K562 (cell line): ENCODE measurements around the gene PRKAR1B. TPM values are rescaled to one million over a fixed set of nuclear protein-coding genes. Genes with fewer than 3 reads are reported as not detected.

Experiments used
- ATAC-seq: fragments of 200-7000 bp; cut with Tn5 transposase; 3 replicates; pipeline ENCODE4 v1.9.1; 2020; ENCODE audit warnings: moderate library complexity
- BruUV-seq: library from RNA; stranded (reverse); fragments of 400-500 nt; replicated peaks from 2 replicates; lab custom pipeline; 2021; lab: Mats Ljungman, UMichigan
- CTCF ChIA-PET: fragments of 300-600 bp; formaldehyde crosslinking; extraction: SDS; loops from one replicate; lab custom pipeline; 2021; ENCODE audit warnings: low intra/inter-chr PET ratio; lab: Yijun Ruan, JAX
- POLR2A ChIA-PET: fragments of 300-600, 350-650 bp; sonication (Branson Sonifier 250); formaldehyde crosslinking; extraction: SDS; loops from one replicate; lab custom pipeline; 2021; ENCODE audit warnings: antibody characterized with exemption, inconsistent platforms; lab: Yijun Ruan, JAX
- DNase-seq, 4 experiments: peaks; one replicate each; pipeline versions ENCODE4 v3.0.0 to v3.0.0-alpha.2; 2011 to 2018; ENCODE audit warnings: low spot score in 3 of 4, mixed read lengths in 3 of 4; ENCODE audit errors: extremely low read depth in 1 of 4
- FAIRE-seq: peaks from 2 replicates; lab custom pipeline; 2011; peaks lifted over from hg19 to GRCh38; lab: Jason Lieb, UNC
- H2AFZ ChIP-seq: 2 replicates; pipeline ENCODE4 v1.6.0; 2011; ENCODE audit warnings: low read depth, low read length, control low read depth, inconsistent platforms
- H3K27ac ChIP-seq: fragments of 200-600 bp; 3 replicates; pipeline ENCODE4 v1.8.0; 2011; ENCODE audit warnings: low read depth, mild to moderate bottlenecking, control low read depth, inconsistent platforms, low read length, moderate library complexity, mixed read lengths; ENCODE audit errors: extremely low read depth
- H3K27me3 ChIP-seq, 2 experiments: fragments of 300-600 bp in 1 of 2; 2 replicates in 1 of 2; 3 replicates in 1 of 2; pipeline versions ENCODE4 v1.6.0 to v1.8.0; 2011; ENCODE audit warnings: inconsistent platforms in 2 of 2, low read length in 2 of 2, mild to moderate bottlenecking in 1 of 2, mixed read lengths in 1 of 2, moderate library complexity in 1 of 2; ENCODE audit not compliant: control insufficient read depth in 2 of 2, insufficient read depth in 2 of 2
- H3K36me3 ChIP-seq: fragments of 300-600 bp; 3 replicates; pipeline ENCODE4 v1.8.0; 2011; ENCODE audit warnings: mild to moderate bottlenecking, low read length, inconsistent platforms; ENCODE audit not compliant: control insufficient read depth, insufficient read depth
- H3K4me1 ChIP-seq, 2 experiments: fragments of 200-600 bp in 1 of 2; replicated peaks in 1 of 2; 2 replicates in 1 of 2; 3 replicates in 1 of 2; pipeline versions ENCODE4 v1.5.1 to v1.8.0; 2011; ENCODE audit warnings: inconsistent platforms in 2 of 2, low read length in 2 of 2, mild to moderate bottlenecking in 1 of 2, mixed read lengths in 1 of 2, moderate library complexity in 1 of 2; ENCODE audit not compliant: control insufficient read depth in 2 of 2, insufficient read depth in 2 of 2
- H3K4me2 ChIP-seq: 2 replicates; pipeline ENCODE4 v1.6.1; 2011; ENCODE audit warnings: low read length, control low read depth, inconsistent platforms, mixed read lengths; ENCODE audit not compliant: insufficient read depth
- H3K4me3 ChIP-seq: fragments of 200-600 bp; sonication (generic), shearing (Covaris generic); 2 replicates; pipeline ENCODE4 v1.5.1; 2016; ENCODE audit warnings: control low read depth, inconsistent platforms
- H3K79me2 ChIP-seq: fragments of 200-600 bp; 3 replicates; pipeline ENCODE4 v1.8.0; 2011; ENCODE audit warnings: low read length, inconsistent platforms; ENCODE audit not compliant: control insufficient read depth, insufficient read depth
- H3K9ac ChIP-seq, 2 experiments: 2 replicates each; pipeline versions ENCODE4 v1.6.0 to v1.6.1; 2011; ENCODE audit warnings: low read depth in 2 of 2, low read length in 2 of 2, control low read depth in 1 of 2, inconsistent platforms in 1 of 2, mild to moderate bottlenecking in 1 of 2, mixed read lengths in 1 of 2; ENCODE audit not compliant: insufficient read depth in 1 of 2
- H3K9me1 ChIP-seq: one replicate; pipeline ENCODE4 v1.6.0; 2011; ENCODE audit warnings: inconsistent platforms, mild to moderate bottlenecking, low read length, moderate library complexity; ENCODE audit not compliant: control insufficient read depth, insufficient read depth
- H3K9me3 ChIP-seq: replicated peaks from 2 replicates; pipeline ENCODE4 v1.5.1; 2011; ENCODE audit warnings: low read depth, low read length, inconsistent platforms; ENCODE audit not compliant: control insufficient read depth, insufficient read depth
- H4K20me1 ChIP-seq: replicated peaks from 2 replicates; pipeline ENCODE4 v1.6.1; 2011; ENCODE audit warnings: low read length, inconsistent platforms, mixed read lengths; ENCODE audit not compliant: control insufficient read depth, insufficient read depth
- EGR1 ChIP-seq: fragments of 450-650 bp; conservative IDR thresholded peaks from 2 replicates; pipeline ENCODE4 v1.6.1; 2017; ENCODE audit warnings: mild to moderate bottlenecking
- FOXJ2 ChIP-seq: fragments of 200-800 bp; sonication (Bioruptor generic); IDR thresholded peaks from 2 replicates; pipeline ENCODE4 v1.6.1; 2016; ENCODE audit warnings: missing genetic modification characterization, missing compliant biosample characterization
- HNRNPH1 ChIP-seq: fragments of 200-400 bp; formaldehyde crosslinking; optimal IDR thresholded peaks from 2 replicates; pipeline ENCODE3; 2017; ENCODE audit warnings: low read depth, mild to moderate bottlenecking, low read length, moderate library complexity
- KLF6 ChIP-seq: fragments of 250-450 bp; sonication (Bioruptor Pico); IDR thresholded peaks from 2 replicates; pipeline ENCODE4 v1.4.0; 2020; ENCODE audit warnings: mild to moderate bottlenecking, moderate library complexity, borderline replicate concordance
- RBFOX2 ChIP-seq: fragments of 200-400 bp; formaldehyde crosslinking; IDR thresholded peaks from 2 replicates; pipeline ENCODE4 v1.6.1; 2017; ENCODE audit warnings: low read depth, mild to moderate bottlenecking, low read length, moderate library complexity
- THRAP3 ChIP-seq: fragments of 450-650 bp; IDR thresholded peaks from 2 replicates; pipeline ENCODE4 v1.6.1; 2016; ENCODE audit warnings: mild to moderate bottlenecking, inconsistent platforms, borderline replicate concordance
- ZNF184 ChIP-seq: sonication (generic); formaldehyde crosslinking; IDR thresholded peaks from 2 replicates; pipeline ENCODE4 v1.5.0; 2020; ENCODE audit warnings: missing genetic modification reagents
- ZSCAN32 ChIP-seq: fragments of 450-650 bp; formaldehyde crosslinking; IDR thresholded peaks from 2 replicates; pipeline ENCODE4 v1.4.0; 2020; ENCODE audit warnings: mild to moderate bottlenecking, moderate library complexity
- whole genome bisulfite sequencing: fragments of 100-300 bp; shearing (Covaris generic); methylation state at CpG from one replicate; pipeline ENCODE4 v1.1.6; 2016; ENCODE audit warnings: low coverage, mixed read lengths; ENCODE audit not compliant: insufficient coverage; ENCODE audit errors: missing lambda C conversion rate; 5-methylcytosine and 5-hydroxymethylcytosine counted together
- in situ Hi-C: fragments of 300-500 bp; cut with MboI; formaldehyde crosslinking; loops from 4 replicates; pipeline ENCODE4 v1.15.0; 2018; ENCODE audit warnings: inconsistent platforms, mixed read lengths
- intact Hi-C: fragments of 100-400 bp; cut with micrococcal nuclease; formaldehyde crosslinking; loops from 2 replicates; pipeline ENCODE4 v1.14.2; 2022
- polyA plus RNA-seq, 8 experiments: library from polyadenylated mRNA; depleted of rRNA in 4 of 8; stranded (reverse) in 5 of 8; unstranded in 3 of 8; fragments of >200 nt; fragmentation: Nextera tagmentation in 2 of 8; fragmentation: Illumina TruSeq in 1 of 8; extraction: Ambion mirVana in 2 of 8; extraction: Trizol in 1 of 8; gene quantifications; 2 replicates each; pipeline versions ENCODE4 v1.2.1 to v1.2.3, GENCODE V29; 2011 to 2014; ENCODE audit warnings: inconsistent platforms in 1 of 8, missing spikeins in 1 of 8
- total RNA-seq, 7 experiments: library from RNA; depleted of rRNA in 6 of 7; stranded (reverse); fragments of >200 nt in 6 of 7; fragmentation: Illumina TruSeq in 2 of 7; extraction: Trizol in 2 of 7; gene quantifications; 2 replicates each; pipeline versions ENCODE4 v1.2.1 to v1.2.3, GENCODE V29; 2011 to 2021; ENCODE audit warnings: low replicate concordance in 1 of 7
- TF ChIP-seq, protein P1 (sequence below): sonication (generic); IDR thresholded peaks from 2 replicates; pipeline ENCODE4 v1.6.1; 2016
- TF ChIP-seq, protein P2 (sequence below): fragments of 200-800 bp; sonication (Bioruptor generic); IDR thresholded peaks from 2 replicates; pipeline ENCODE4 v1.6.1; 2016; ENCODE audit warnings: missing genetic modification characterization, missing compliant biosample characterization
- TF ChIP-seq, protein P3 (sequence below): fragments of 250-450 bp; sonication (Bioruptor Pico); IDR thresholded peaks from 2 replicates; pipeline ENCODE4 v1.8.0; 2022; ENCODE audit warnings: moderate library complexity, mild to moderate bottlenecking, inconsistent platforms

PRKAR1B gene
- total and polyA plus RNA-seq, 9 of the 15 experiments (the other 6 are each of a cell fraction or from before 2014, with no cell fraction given) = 0.99 to 30.5 (median 12.7) TPM

DNA sequence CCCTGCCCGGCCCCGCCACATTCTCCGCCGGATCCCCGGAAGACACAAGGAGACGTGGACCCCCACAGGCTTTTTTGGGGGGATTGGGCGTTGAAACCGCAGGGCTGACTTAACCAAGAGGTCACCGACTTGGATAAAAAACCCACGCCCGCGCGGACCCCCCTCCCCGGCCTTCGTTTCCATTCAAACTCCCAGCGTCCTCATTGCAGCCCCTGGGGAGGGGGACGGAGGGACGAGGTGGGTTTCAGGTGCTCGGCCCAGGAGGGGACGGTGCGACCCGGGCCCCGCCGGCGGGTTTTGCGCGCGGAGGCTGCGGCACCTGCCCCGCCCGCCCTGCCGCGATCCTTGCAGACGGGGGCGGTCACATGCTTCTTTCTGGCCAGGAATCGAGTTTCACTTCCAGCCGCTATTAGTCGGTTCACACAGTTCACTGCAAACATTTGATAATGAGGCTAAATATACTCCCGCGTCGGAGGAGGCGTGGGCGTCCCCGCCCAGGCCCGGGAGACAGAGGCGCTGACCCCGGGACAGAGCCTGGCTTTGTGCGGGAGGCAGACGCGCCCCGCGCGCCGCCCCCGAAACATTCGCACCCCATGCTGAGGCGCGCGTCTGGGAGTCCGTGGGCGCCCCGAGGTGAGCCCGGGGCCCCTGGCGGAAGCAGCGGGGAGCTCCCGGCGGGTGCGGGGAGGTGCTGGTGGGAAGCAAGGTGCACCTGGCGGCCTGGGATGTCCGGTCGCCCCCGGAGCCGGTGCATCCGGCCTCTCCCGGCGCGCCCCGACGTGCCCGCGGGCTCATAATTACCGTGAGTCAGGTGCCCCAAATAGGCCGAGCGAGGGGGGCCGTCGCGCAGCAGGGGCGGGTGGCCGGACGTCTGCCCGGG lies 204.8 kb downstream of the PRKAR1B start (continued):
- TF ChIP-seq THRAP3 = no peak
- no peak for TF ChIP-seq ZSCAN32 (CRISPR knock-in tag)
- no peak for TF ChIP-seq KLF6
- peak; percentile 56 for TF ChIP-seq RBFOX2
- TF ChIP-seq ZNF184 (CRISPR knock-in tag) = no peak
- TF ChIP-seq HNRNPH1 = no peak

DNA sequence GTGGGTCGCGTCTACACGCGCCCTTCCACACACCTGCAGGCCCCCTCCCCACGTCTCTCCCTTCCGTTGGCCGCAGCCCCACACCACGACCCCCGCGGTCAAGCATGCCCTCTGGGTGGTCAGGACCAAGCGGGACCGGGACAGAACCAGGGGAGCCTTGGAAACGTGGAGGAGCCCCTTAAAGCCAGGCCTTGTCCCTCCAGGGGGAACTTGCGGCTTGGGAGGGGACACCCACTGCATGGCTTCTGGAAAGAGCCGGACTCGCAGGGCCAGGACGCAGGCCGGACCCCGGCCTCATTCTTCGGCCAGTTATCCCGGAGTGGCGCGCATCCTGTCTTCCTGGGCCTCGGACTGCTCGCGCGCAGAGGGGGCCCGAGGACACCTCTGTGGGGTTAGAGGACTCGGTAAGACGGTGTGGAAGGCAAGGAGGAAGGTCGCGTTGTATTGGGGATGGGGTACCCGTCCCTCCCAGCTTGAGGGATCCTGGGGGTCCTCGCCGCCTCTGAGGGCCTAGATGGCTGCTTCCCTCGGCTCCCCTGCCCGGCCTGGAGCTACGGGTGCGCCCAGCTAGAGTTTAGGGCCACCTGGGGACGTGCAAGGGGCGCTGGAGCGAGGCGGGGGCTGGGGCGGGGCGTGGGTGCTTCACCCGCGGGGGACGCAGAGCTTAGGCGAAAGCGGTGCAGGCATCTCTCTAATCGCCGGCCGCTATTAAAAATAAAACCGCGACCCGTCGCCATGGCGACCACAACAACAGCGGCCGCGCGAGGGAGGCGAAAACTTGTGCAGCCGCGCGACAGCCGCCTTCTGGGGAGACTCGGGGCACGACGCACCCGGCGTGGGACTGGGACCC lies 205.6 kb downstream of the PRKAR1B start:
- H2AFZ ChIP-seq = peak overlapping the region; percentile 74; the same call in 1 of the 2 replicates
- H4K20me1 ChIP-seq = no peaks in the 10 kb centered on the region
- DNase-seq (peak in 3 of 4 experiments; percentile 56 to 71 (median 59)), ATAC-seq (peak; percentile 2; the same call in 1 of the 3 replicates), FAIRE-seq (no peak)
- H3K36me3 ChIP-seq = no peaks in the 10 kb centered on the region
- POLR2A ChIA-PET = interaction anchor here (0.7 kb wide), 1 partner anchor 327 kb away, joined by 3 read pairs; no protein-coding TSS in a partner anchor
- H3K9me1 ChIP-seq = no peaks in the 10 kb centered on the region
- peaks cover 9 to 69% of the 10 kb centered on the region in 2 experiments for H3K4me1 ChIP-seq
- in situ Hi-C loops = loop anchor here (5.0 kb wide), 1 partner anchor 189 kb away; no protein-coding TSS in a partner anchor
- CTCF ChIA-PET = no interaction called here
- peaks cover 7% of the 10 kb centered on the region; the same call in 1 of the 3 replicates for H3K79me2 ChIP-seq
- H3K27me3 ChIP-seq = peaks cover 0 to 12% of the 10 kb centered on the region in 2 experiments; a peak in 2 of 5 replicates
- no TSS peak for BruUV-seq
- H3K4me3 ChIP-seq = peak overlapping the region; percentile 26
- no peaks in the 10 kb centered on the region for H3K9me3 ChIP-seq
- 18% methylated on average over 31 of the region's 72 CpGs for WGBS
- H3K27ac ChIP-seq = no peak overlapping the region
- intact Hi-C loops = loop anchor here (5.0 kb wide), 1 partner anchor 81 kb away; no protein-coding TSS in a partner anchor
- H3K9ac ChIP-seq = peak overlapping the region in 1 of 2 experiments; percentile 87; a peak in 2 of 4 replicates
- peak overlapping the region; percentile 32; the same call in 1 of the 2 replicates for H3K4me2 ChIP-seq
- TF ChIP-seq, protein P1, sequence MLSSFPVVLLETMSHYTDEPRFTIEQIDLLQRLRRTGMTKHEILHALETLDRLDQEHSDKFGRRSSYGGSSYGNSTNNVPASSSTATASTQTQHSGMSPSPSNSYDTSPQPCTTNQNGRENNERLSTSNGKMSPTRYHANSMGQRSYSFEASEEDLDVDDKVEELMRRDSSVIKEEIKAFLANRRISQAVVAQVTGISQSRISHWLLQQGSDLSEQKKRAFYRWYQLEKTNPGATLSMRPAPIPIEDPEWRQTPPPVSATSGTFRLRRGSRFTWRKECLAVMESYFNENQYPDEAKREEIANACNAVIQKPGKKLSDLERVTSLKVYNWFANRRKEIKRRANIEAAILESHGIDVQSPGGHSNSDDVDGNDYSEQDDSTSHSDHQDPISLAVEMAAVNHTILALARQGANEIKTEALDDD = no peak
- TF ChIP-seq EGR1 (no peak), FOXJ2 (peak; percentile 48; the same call in 1 of the 2 replicates)
- TF ChIP-seq, protein P2, sequence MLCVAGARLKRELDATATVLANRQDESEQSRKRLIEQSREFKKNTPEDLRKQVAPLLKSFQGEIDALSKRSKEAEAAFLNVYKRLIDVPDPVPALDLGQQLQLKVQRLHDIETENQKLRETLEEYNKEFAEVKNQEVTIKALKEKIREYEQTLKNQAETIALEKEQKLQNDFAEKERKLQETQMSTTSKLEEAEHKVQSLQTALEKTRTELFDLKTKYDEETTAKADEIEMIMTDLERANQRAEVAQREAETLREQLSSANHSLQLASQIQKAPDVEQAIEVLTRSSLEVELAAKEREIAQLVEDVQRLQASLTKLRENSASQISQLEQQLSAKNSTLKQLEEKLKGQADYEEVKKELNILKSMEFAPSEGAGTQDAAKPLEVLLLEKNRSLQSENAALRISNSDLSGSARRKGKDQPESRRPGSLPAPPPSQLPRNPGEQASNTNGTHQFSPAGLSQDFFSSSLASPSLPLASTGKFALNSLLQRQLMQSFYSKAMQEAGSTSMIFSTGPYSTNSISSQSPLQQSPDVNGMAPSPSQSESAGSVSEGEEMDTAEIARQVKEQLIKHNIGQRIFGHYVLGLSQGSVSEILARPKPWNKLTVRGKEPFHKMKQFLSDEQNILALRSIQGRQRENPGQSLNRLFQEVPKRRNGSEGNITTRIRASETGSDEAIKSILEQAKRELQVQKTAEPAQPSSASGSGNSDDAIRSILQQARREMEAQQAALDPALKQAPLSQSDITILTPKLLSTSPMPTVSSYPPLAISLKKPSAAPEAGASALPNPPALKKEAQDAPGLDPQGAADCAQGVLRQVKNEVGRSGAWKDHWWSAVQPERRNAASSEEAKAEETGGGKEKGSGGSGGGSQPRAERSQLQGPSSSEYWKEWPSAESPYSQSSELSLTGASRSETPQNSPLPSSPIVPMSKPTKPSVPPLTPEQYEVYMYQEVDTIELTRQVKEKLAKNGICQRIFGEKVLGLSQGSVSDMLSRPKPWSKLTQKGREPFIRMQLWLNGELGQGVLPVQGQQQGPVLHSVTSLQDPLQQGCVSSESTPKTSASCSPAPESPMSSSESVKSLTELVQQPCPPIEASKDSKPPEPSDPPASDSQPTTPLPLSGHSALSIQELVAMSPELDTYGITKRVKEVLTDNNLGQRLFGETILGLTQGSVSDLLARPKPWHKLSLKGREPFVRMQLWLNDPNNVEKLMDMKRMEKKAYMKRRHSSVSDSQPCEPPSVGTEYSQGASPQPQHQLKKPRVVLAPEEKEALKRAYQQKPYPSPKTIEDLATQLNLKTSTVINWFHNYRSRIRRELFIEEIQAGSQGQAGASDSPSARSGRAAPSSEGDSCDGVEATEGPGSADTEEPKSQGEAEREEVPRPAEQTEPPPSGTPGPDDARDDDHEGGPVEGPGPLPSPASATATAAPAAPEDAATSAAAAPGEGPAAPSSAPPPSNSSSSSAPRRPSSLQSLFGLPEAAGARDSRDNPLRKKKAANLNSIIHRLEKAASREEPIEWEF (CRISPR knock-in tag) = no peak
- TF ChIP-seq, protein P3, sequence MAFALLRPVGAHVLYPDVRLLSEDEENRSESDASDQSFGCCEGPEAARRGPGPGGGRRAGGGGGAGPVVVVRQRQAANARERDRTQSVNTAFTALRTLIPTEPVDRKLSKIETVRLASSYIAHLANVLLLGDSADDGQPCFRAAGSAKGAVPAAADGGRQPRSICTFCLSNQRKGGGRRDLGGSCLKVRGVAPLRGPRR (CRISPR knock-in tag) = no peak
